ENCODE measurements around the gene LTC4S.
"Not testable (repeated sequence)": the region's sequence is repeated elsewhere in the genome, so short reads cannot be mapped to it uniquely, and the experiment has no call there.

Gene LTC4S

DNA sequence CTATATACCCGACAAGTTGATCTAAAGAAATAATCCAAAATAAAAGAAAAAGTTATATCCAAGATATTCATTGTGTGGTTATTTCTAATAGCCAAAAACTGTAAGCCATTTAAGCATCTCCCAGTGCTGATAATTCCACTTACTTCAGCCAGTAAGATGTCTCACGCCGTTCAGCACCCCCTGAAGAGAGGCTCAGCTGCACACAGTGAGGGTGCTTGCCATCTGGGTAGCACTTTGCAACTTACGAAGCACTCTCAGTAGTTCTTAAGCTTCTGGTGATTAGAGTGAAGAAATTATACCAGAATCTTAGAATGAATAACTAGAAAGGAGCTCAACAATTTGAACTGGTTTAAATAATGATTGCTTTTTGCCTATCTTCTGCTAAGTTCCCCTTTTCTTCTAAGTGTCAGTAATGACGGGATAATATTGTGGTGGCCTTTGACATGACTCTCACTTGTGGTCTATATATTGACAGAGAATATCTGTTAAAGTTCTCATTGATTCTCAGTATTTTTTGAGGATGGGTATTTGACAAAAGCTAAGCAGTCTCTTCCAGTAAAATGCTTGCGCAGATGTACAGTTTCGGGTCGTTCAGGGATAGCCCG lies 26.2 kb upstream of the LTC4S start:
- no peak for DNase-seq
- intact Hi-C loops (cut with DNase I), result no loop called here

GRCh38 chr5:179768326-179769085 lies 25.3 kb upstream of the LTC4S start:
- intact Hi-C loops (cut with DNase I), result no loop called here
- DNase-seq, result peak in 1 of 42 donors; percentile 32

GRCh38 chr5:179769271-179769670 lies 24.5 kb upstream of the LTC4S start:
- DNase-seq, result no peak
- intact Hi-C loops (cut with DNase I), result no loop called here

DNA sequence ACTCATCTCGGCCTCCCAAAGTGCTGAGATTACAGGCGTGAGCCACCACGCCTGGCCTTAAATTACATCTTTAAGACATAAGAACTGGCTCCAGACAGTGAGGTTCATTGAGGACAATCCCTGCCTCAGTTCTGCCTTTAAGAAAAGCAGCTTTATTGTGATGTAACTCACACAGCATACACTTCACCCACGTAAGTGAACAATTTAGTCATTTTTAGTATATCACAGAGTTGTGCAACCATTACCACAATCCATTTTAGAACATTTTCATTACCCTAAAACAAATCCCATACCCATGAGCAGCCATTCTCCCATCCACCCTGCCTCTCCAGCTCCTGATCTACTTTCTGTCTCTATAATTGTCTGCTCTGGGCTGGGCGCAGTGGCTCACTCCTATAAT lies 24.0 kb upstream of the LTC4S start:
- intact Hi-C loops (cut with DNase I), result no loop called here
- no peak for DNase-seq

DNA sequence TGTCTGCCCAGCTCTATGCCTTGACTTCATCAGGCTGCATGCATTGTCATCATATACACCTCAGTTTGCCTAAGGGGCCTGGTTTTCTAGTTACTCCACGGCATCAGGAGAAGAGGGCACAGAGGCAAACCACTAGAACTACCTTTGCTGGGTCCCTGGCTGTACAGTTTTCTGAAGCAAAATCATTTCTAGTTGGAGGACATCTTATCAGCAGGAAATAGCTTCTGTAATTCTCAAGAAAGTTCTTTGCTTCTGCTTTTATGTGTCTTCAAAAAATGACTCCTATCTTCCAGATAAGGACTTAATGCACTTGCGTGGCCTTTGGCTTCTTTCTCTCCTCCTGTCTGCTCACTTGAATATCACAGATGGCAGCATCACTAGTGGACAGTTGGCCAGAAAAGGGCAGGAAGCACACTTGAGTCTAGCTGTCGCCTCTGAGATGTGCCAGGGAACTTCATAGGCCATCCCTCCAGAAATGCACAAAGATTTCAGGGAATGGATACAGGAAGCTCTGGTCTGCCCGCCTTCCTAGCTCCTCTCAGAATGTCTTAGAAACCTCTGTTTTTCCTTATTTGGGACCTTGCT lies 22.4 kb upstream of the LTC4S start:
- DNase-seq, result no peak
- intact Hi-C loops (cut with DNase I), result no loop called here

GRCh38 chr5:179772351-179772750 lies 21.4 kb upstream of the LTC4S start:
- intact Hi-C loops (cut with DNase I), result no loop called here
- DNase-seq, result no peak

GRCh38 chr5:179773686-179774040 lies 20.1 kb upstream of the LTC4S start:
- intact Hi-C loops (cut with DNase I), result no loop called here
- DNase-seq, result no peak

- DNase-seq, result no peak
- intact Hi-C loops (cut with DNase I), result no loop called here
Measured at GRCh38 chr5:179774442-179774841, 19.3 kb upstream of the LTC4S start.

DNA sequence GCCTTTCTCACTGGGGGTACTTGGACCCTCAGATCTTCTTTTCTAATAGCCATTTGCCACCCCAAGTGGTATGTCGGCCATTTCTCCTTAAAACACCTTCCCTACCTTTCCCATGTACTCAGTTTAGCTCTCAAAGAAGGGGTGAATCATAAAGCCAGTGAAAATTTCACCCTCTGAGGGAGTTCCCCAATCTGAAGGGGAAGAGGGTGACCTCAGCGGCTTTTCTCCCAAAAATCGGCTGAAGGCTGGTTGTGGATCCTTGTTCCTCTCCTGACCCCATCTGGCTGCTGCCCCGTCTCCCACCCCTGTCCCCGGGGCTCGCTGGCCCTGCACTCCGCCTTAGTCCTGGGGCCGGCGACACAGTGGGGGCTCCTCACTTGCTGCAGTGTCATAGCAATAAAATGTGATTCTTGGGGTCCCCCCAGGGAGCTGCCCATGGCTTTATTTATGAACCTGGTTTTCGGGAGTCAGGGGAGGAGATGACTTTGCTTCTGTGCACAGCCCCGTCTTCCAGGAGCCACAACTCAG lies 17.3 kb upstream of the LTC4S start:
- DNase-seq, result no peak
- intact Hi-C loops (cut with DNase I), result no loop called here

- DNase-seq, result no peak
- intact Hi-C loops (cut with DNase I), result no loop called here
Measured at GRCh38 chr5:179777456-179777855, 16.3 kb upstream of the LTC4S start.

DNA sequence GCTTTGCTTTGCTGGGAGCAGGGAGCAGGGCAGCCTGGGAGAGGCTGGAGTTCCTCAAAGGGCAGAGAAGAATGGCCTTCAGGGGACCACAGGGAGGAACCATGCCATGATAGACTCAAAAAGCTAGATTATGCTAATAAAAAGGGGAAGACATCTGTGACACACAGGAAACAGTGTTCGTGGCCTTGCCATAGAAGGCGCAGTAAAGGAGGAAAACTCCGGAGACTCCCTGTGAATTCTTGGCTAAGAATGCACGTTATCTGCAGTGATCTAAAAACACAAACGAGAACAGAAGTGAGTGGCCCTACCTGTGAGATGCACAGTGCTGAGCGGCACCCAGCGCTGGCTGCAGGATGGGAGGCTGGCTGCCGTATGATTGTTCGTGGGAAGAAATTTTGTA lies 15.9 kb upstream of the LTC4S start:
- no peak for DNase-seq
- intact Hi-C loops (cut with DNase I), result no loop called here

- intact Hi-C loops (cut with DNase I), result no loop called here
- DNase-seq, result no peak
Measured at GRCh38 chr5:179778591-179778990, 15.2 kb upstream of the LTC4S start.

DNA sequence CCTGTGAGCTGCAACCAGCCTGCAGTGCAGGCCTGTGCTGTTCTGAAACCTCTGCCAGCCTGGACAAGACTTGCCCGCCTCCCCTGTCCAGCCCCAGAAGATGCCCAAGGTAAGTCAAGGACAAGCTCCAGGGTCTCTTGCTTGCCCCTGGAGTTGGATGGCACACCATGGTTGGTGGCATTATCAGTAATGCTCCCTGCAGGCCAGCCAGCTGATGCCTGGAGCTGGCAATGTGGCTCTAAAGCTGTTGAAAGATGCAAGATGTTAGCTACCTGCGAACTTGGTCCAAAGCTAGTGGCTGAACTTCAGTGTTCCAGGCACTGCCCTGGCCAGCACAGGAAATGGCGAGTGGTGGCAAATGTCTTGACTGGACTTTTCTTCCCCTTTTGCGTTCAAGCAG lies 14.0 kb upstream of the LTC4S start:
- intact Hi-C loops (cut with DNase I), result no loop called here
- no peak for DNase-seq

- intact Hi-C loops (cut with DNase I), result no loop called here
- peak in 1 of 42 donors; percentile 37 for DNase-seq
Measured at GRCh38 chr5:179780362-179780761, 13.4 kb upstream of the LTC4S start.

DNA sequence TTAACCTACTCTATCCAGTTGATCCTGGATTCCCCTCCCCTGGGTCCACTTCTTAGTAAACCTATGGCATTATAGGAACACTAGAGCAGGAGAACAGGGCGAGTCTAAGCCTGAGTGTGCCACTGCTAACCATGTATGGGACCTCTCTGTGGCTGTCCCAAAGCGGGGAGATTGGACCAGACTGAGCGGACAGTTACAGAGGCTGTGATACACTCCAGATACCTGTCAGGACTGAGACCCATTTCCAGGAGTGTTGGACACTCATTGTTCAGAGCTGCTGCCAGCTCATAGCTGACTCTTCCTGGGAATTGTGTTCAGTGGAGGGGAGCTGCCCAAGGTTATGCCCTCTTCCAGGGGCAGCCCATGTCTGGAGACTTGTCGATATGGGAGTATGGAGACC lies 11.9 kb upstream of the LTC4S start:
- intact Hi-C loops (cut with DNase I), result no loop called here
- DNase-seq, result no peak

DNA sequence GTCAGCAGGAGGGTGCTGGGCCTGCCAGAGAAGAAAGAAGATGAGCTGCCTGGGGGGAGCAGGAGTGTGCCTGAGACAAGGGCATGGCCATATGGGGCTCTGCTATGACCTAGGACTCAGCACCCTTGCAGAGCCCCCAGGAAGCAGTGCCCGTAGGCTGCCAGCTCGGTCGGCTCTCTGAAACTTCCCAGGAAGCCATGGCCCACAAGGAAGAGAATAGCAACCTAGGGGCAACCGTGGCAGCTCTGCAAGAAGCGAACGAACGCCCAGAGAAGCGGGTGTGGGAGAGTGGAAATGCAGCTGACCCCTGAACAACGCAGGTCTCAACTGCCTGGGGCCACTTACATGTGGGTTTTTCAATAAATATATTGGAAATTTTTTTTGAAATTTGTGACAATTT lies 10.7 kb upstream of the LTC4S start:
- intact Hi-C loops (cut with DNase I), result no loop called here
- no peak for DNase-seq

DNA sequence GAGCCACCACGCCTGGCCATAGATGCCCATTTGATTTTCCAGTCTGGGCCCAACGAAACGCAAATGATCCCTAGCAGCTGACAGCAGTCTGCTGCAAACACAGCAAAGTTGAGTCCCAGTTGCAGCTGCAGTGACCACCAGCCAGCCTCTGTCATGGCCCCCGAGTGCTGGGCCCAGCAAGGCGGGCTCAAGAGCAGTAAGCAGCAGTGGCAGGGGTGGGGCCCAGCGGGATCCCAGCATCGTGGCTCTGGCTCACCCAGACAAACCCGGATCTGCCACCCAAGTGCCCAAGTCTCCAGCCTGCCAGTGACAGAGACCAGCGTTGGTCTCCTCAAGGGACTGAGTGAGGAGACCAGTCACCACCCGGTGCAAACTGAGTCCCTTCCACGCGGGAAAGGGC lies 6.9 kb upstream of the LTC4S start:
- intact Hi-C loops (cut with DNase I), result no loop called here
- no peak for DNase-seq

DNA sequence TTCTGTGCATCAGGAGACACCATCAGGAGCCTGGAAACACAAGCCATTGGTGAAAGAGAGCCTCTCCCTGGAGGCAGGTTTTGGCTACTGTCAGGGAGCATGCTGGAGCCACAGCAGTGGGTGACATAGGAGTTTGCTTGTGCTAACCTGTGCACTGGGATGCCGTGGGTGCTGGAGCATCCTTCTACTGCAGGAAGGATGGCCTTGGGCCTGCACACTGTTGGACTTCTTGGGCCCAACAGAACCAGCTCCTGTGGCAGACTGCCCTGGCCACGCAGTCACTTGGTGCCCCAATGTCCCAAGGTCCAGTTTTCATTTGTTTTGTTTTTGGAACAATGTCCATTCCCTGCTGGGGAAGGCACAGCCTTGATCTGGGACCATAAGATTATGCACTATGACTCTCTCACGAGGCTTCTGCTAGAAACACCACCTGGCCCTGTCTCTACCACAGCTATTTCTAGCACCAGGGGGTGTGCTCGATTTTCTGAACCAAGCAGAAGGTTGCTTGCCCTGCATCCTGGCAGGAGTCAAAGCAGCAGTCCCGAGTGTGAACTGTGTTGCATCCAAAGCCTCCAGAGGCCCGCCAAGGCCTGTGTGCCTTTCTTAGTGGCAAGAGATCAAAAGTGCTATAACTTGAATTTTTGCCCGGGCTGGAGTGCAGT lies 5.5 kb upstream of the LTC4S start:
- intact Hi-C loops (cut with DNase I), result no loop called here
- DNase-seq, result no peak

DNA sequence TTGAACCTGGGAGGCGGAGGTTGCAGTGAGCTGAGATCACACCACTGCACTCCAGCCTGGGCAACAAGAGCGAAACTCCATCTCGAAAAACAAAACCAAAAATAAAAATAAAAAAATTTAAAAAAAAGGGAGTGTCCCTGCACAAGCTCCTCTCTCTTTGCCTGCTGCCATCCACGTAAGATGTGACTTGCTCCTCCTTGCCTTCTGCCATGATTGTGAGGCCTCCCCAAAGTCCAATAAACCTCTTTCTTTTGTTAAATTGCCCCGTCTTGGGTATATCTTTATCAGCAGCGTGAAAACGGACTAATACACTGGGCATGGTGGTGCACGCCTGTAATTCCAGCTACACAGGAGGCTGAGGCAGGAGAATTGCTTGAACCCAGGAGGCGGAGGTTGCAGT lies 4.5 kb upstream of the LTC4S start:
- intact Hi-C loops (cut with DNase I); DNase-seq: not testable (repeated sequence)
